ENCODE results near the gene PLXDC1.
"Not testable (repeated sequence)": the region's sequence is repeated elsewhere in the genome, so short reads cannot be mapped to it uniquely, and the experiment has no call there.

Gene PLXDC1

GRCh38 chr17:39170109-39170508 is 18.7 kb upstream of the PLXDC1 start:
- H3K9me3 Mint-ChIP-seq: no peaks in the 10 kb centered on the region
- peaks cover 13% of the 10 kb centered on the region for H3K4me1 Mint-ChIP-seq (ENCODE audit: low read depth)
- no peak overlapping the region for H3K27ac Mint-ChIP-seq

GRCh38 chr17:39169518-39169917 is 18.1 kb upstream of the PLXDC1 start:
- Mint-ChIP-seq H3K4me3 (no peak overlapping the region), H3K27me3 (peaks cover 21% of the 10 kb centered on the region), H3K4me1 (ENCODE audit: low read depth) (peaks cover 17% of the 10 kb centered on the region), H3K36me3 (ENCODE audit: low read depth) (no peaks in the 10 kb centered on the region), H3K9me3 (no peaks in the 10 kb centered on the region), H3K27ac (no peak overlapping the region)

More at GRCh38 chr17:39170109-39170508, 18.7 kb upstream of the PLXDC1 start:
- Mint-ChIP-seq H3K4me3 (no peak overlapping the region), H3K27me3 (peaks cover 15% of the 10 kb centered on the region), H3K36me3 (ENCODE audit: low read depth) (no peaks in the 10 kb centered on the region)

- no peaks in the 10 kb centered on the region for H3K9me3 Mint-ChIP-seq
- no peaks in the 10 kb centered on the region for H3K36me3 Mint-ChIP-seq (ENCODE audit: low read depth)
- no peak overlapping the region for H3K27ac Mint-ChIP-seq
- peaks cover 18% of the 10 kb centered on the region for H3K4me1 Mint-ChIP-seq (ENCODE audit: low read depth)
- H3K4me3 Mint-ChIP-seq: no peak overlapping the region
- peaks cover 21% of the 10 kb centered on the region for H3K27me3 Mint-ChIP-seq
Measured at GRCh38 chr17:39169101-39169500, 17.7 kb upstream of the PLXDC1 start.

- H3K27ac Mint-ChIP-seq: not testable (repeated sequence)
- H3K4me1 Mint-ChIP-seq (ENCODE audit: low read depth): peaks cover 18% of the 10 kb centered on the region
Measured at GRCh38 chr17:39168503-39168902, 17.1 kb upstream of the PLXDC1 start.

GRCh38 chr17:39167476-39167875 is 16.0 kb upstream of the PLXDC1 start:
- no peaks in the 10 kb centered on the region for H3K9me3 Mint-ChIP-seq
- H3K27me3 Mint-ChIP-seq: peaks cover 21% of the 10 kb centered on the region
- peaks cover 18% of the 10 kb centered on the region for H3K4me1 Mint-ChIP-seq (ENCODE audit: low read depth)
- no peak overlapping the region for H3K27ac Mint-ChIP-seq
- no peaks in the 10 kb centered on the region for H3K36me3 Mint-ChIP-seq (ENCODE audit: low read depth)
- H3K4me3 Mint-ChIP-seq: no peak overlapping the region

More at GRCh38 chr17:39168503-39168902, 17.1 kb upstream of the PLXDC1 start:
- not testable (repeated sequence) for H3K4me3 Mint-ChIP-seq; H3K36me3 Mint-ChIP-seq (ENCODE audit: low read depth); H3K9me3 Mint-ChIP-seq
- peaks cover 21% of the 10 kb centered on the region for H3K27me3 Mint-ChIP-seq

GRCh38 chr17:39166437-39167335 is 15.2 kb upstream of the PLXDC1 start:
- H3K4me1 Mint-ChIP-seq (ENCODE audit: low read depth): peaks cover 18% of the 10 kb centered on the region
- peaks cover 21% of the 10 kb centered on the region for H3K27me3 Mint-ChIP-seq
- H3K36me3 Mint-ChIP-seq (ENCODE audit: low read depth): no peaks in the 10 kb centered on the region
- H3K9me3 Mint-ChIP-seq: no peaks in the 10 kb centered on the region
- no peak overlapping the region for H3K4me3 Mint-ChIP-seq
- H3K27ac Mint-ChIP-seq: no peak overlapping the region

- no peaks in the 10 kb centered on the region for H3K36me3 Mint-ChIP-seq (ENCODE audit: low read depth)
Measured at GRCh38 chr17:39165841-39166349, 14.5 kb upstream of the PLXDC1 start, which contains the start of gene ARL5C. Gene ARL5C, minus strand, starts transcription at chr17:39166161. Its CDS starts 401 bp downstream, at chr17:39165760.

GRCh38 chr17:39165178-39165840 is 13.9 kb upstream of the PLXDC1 start:
- Mint-ChIP-seq H3K9me3 (no peaks in the 10 kb centered on the region), H3K27me3 (peaks cover 21% of the 10 kb centered on the region), H3K4me1 (ENCODE audit: low read depth) (peaks cover 18% of the 10 kb centered on the region), H3K4me3 (peak overlapping the region; percentile 82), H3K27ac (peak overlapping the region; percentile 1), H3K36me3 (ENCODE audit: low read depth) (no peaks in the 10 kb centered on the region)

More at GRCh38 chr17:39165841-39166349, 14.5 kb upstream of the PLXDC1 start, which contains the start of gene ARL5C:
- Mint-ChIP-seq H3K27me3 (peaks cover 21% of the 10 kb centered on the region), H3K9me3 (no peaks in the 10 kb centered on the region), H3K4me3 (peak within 1 kb of the TSS; percentile 82), H3K27ac (peak within 1 kb of the TSS; percentile 1), H3K4me1 (ENCODE audit: low read depth) (peaks cover 18% of the 10 kb centered on the region)

GRCh38 chr17:39164675-39165143 is 13.3 kb upstream of the PLXDC1 start:
- Mint-ChIP-seq H3K9me3 (no peaks in the 10 kb centered on the region), H3K27ac (peak overlapping the region; percentile 1), H3K4me3 (peak overlapping the region; percentile 82), H3K36me3 (ENCODE audit: low read depth) (no peaks in the 10 kb centered on the region), H3K4me1 (ENCODE audit: low read depth) (peaks cover 18% of the 10 kb centered on the region), H3K27me3 (peaks cover 21% of the 10 kb centered on the region)

- H3K27ac Mint-ChIP-seq: no peak overlapping the region
- no peaks in the 10 kb centered on the region for H3K36me3 Mint-ChIP-seq (ENCODE audit: low read depth)
- no peak overlapping the region for H3K4me3 Mint-ChIP-seq
- H3K27me3 Mint-ChIP-seq: peaks cover 17% of the 10 kb centered on the region
- H3K4me1 Mint-ChIP-seq (ENCODE audit: low read depth): peaks cover 9% of the 10 kb centered on the region
- no peaks in the 10 kb centered on the region for H3K9me3 Mint-ChIP-seq
Measured at GRCh38 chr17:39161962-39162361, 10.5 kb upstream of the PLXDC1 start.

GRCh38 chr17:39158623-39159022 is 7.2 kb upstream of the PLXDC1 start:
- H3K36me3 Mint-ChIP-seq (ENCODE audit: low read depth): peaks cover 6% of the 10 kb centered on the region
- no peak overlapping the region for H3K27ac Mint-ChIP-seq
- H3K4me3 Mint-ChIP-seq: no peak overlapping the region

GRCh38 chr17:39156491-39156890 is 5.1 kb upstream of the PLXDC1 start:
- Mint-ChIP-seq H3K4me1 (ENCODE audit: low read depth) (peaks cover 33% of the 10 kb centered on the region), H3K27me3 (peaks cover 9% of the 10 kb centered on the region), H3K4me3 (no peak overlapping the region), H3K9me3 (no peaks in the 10 kb centered on the region), H3K36me3 (ENCODE audit: low read depth) (peaks cover 6% of the 10 kb centered on the region), H3K27ac (no peak overlapping the region)

More at GRCh38 chr17:39158623-39159022, 7.2 kb upstream of the PLXDC1 start:
- Mint-ChIP-seq H3K4me1 (ENCODE audit: low read depth) (peaks cover 13% of the 10 kb centered on the region), H3K9me3 (no peaks in the 10 kb centered on the region), H3K27me3 (peaks cover 8% of the 10 kb centered on the region)

GRCh38 chr17:39155654-39156053 is 4.2 kb upstream of the PLXDC1 start:
- peaks cover 38% of the 10 kb centered on the region for H3K4me1 Mint-ChIP-seq (ENCODE audit: low read depth)
- H3K27ac Mint-ChIP-seq: no peak overlapping the region
- H3K4me3 Mint-ChIP-seq: no peak overlapping the region
- H3K9me3 Mint-ChIP-seq: no peaks in the 10 kb centered on the region
- peaks cover 9% of the 10 kb centered on the region for H3K27me3 Mint-ChIP-seq
- H3K36me3 Mint-ChIP-seq (ENCODE audit: low read depth): peaks cover 6% of the 10 kb centered on the region

GRCh38 chr17:39153599-39154051 is 2.2 kb upstream of the PLXDC1 start:
- Mint-ChIP-seq H3K36me3 (ENCODE audit: low read depth) (peaks cover 6% of the 10 kb centered on the region), H3K4me1 (ENCODE audit: low read depth) (peaks cover 44% of the 10 kb centered on the region), H3K9me3 (no peaks in the 10 kb centered on the region), H3K27ac (peak overlapping the region; percentile 98), H3K27me3 (peaks cover 13% of the 10 kb centered on the region), H3K4me3 (peak overlapping the region; percentile 96)
